ENCODE results near the gene CDH24.

Gene CDH24

GRCh38 chr14:23089498-23090253 lies 32.4 kb upstream of the CDH24 start:
- DNase-seq (ENCODE audit: low read depth in 2 of 2) = no peak

DNA sequence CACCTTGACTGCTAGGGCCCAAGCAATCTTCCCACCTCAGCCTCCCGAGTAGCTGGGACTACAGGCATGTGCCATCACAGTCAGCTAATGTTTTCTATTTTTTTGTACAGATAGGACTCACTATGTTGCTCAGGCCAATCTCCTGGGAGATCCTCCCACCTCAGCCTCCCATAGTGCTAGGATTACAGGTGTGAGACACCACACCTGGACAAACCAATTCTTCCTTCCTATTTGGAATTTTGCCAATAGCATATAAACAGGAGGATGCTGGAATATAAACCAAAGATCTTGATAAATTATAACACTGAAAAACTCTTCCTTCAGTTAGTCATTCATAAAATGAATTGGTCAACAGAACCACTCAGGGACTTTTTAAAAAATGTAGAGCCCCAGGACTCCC lies 29.2 kb upstream of the CDH24 start:
- DNase-seq (ENCODE audit: low read depth in 2 of 2) = no peak

GRCh38 chr14:23085458-23085857 lies 28.1 kb upstream of the CDH24 start:
- DNase-seq (ENCODE audit: low read depth in 2 of 2) = no peak

GRCh38 chr14:23080474-23080873 lies 23.2 kb upstream of the CDH24 start:
- DNase-seq (ENCODE audit: low read depth in 2 of 2) = no peak

GRCh38 chr14:23079716-23080115 lies 22.4 kb upstream of the CDH24 start:
- DNase-seq (ENCODE audit: low read depth in 2 of 2) = no peak

- DNase-seq (ENCODE audit: low read depth in 2 of 2) = no peak
Observed at GRCh38 chr14:23078692-23079116, 21.4 kb upstream of the CDH24 start.

- no peak for DNase-seq (ENCODE audit: low read depth in 2 of 2)
Observed at GRCh38 chr14:23077962-23078361, 20.6 kb upstream of the CDH24 start.

DNA sequence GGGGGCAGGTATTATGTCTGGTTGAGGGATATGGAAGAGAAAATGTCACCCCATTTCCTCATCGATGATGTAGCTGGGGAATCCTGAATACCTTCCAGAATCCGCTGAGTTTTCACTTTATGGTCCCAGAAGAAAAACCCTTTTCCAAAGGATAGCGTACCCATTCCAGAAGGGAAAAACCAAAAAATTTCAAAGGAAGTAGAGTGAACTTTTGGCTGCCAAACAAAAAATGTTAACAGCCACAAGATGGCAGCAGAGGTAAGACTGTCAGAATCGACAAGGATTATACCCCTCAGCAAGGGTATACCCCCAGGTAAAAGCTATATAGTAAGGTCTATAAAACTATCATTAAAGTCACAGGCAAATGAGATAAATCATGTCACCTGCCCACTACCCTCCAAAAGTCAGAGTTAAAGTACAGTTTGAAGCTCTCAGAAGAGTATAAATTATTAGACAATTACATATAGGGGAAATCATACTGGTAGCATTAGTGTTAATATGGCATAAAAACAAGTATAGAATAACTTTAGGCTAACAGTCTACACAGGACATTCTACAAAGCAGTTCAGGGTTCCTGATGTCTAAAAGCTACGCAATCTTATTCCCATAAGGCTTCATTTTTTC lies 19.6 kb upstream of the CDH24 start:
- DNase-seq (ENCODE audit: low read depth in 2 of 2) = no peak

- DNase-seq (ENCODE audit: low read depth in 2 of 2) = no peak
Observed at GRCh38 chr14:23074906-23075305, 17.6 kb upstream of the CDH24 start.

GRCh38 chr14:23071921-23072539 lies 14.7 kb upstream of the CDH24 start:
- DNase-seq (ENCODE audit: low read depth in 2 of 2) = no peak

DNA sequence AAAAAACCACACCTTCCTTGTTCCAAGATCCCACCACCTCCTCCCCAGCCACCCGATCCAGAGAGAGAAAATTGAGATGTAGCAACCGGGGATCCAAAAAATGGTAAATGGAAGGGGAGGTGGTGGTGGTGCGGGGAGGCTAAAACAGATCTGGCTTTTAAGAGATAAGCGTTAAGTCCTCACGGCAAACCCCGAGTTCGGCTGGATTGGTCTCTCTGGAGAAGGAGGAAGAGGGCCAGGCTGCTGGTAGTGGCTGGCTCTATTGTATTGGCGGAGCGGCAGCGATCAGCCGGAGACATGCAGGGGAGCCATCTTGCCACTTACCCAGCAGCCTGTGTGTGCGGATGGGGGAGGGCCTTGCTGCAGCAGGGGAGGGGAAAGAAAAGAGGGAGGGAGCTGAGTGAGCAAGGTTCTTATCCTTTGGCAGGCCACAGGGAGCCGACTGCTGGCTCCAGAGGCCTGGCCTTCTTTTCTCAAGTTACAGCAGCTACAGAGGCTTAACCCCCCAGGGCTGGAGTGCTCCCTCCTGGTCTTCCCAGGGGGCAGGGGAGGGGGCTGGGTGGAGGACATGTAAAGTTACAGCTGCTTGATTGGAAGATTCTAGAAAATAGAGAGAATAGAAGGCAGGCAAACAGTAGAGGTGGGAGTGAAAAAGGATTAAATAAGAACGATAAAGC lies 14.1 kb upstream of the CDH24 start:
- peak in 1 of 2 donors; percentile 58 for DNase-seq (ENCODE audit: low read depth in 2 of 2)

DNA sequence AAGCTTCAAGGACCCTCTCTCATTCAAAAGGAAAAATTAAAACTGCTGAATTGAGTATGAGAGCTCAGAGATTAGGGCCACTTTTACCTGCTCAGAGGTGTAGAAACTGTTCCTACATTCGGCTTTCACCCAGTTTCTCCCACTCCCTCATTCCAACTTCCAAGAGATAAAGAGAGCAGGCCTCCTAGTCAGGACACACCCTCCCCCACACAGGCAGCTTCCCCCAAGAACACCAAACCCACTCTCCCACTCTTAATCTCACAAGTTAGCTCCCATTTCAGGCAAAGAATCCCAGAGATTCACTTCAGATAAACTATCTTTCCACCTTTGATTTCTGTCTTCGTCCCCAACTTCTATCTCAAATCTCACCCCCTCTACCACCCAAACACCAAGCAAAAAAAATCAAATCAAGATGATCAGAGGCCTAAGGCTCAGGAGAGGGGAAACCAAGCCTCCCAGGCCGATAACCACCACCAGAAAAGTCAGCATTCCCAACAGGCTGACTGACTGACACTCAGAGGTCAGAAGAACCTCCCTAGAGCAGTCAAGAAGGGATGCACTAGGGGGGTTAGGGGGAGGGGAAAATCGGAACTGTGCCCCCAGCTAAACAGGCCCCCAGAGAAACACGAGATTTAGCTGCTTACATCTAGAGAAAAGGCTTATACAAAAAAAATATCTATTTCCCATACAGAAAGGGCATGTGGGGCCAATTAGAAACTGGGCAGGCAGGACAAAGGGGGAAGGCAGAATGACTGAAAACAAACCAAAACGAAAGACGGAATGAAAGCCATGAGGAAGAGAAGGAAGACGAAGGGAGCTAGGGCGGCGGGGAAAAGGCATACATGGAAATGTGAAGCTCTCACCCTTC lies 13.2 kb upstream of the CDH24 start:
- no peak for DNase-seq (ENCODE audit: low read depth in 2 of 2)

DNA sequence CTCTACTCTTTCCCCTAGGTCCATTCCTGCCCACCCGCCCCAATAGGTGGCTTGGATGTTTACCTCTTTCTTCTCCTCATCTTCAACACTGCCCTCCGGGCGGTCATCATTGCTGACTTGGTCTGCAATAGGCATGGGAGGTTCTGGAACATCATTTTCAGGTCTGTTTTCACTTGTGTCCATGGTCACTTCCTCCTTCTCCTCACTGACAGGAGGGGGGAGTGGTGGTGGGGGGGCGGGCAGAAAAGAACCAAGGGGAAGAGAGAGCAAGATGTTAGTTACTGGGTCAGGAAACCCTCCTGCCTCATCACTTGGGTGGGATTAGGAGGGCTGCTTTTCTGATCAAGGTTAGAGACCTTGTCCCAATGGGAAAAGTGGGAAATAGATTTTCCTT lies 12.1 kb upstream of the CDH24 start:
- no peak for DNase-seq (ENCODE audit: low read depth in 2 of 2)

- peak; percentile 43 to 46 for DNase-seq (ENCODE audit: low read depth in 2 of 2)
Observed at GRCh38 chr14:23068789-23069412, 11.6 kb upstream of the CDH24 start.

DNA sequence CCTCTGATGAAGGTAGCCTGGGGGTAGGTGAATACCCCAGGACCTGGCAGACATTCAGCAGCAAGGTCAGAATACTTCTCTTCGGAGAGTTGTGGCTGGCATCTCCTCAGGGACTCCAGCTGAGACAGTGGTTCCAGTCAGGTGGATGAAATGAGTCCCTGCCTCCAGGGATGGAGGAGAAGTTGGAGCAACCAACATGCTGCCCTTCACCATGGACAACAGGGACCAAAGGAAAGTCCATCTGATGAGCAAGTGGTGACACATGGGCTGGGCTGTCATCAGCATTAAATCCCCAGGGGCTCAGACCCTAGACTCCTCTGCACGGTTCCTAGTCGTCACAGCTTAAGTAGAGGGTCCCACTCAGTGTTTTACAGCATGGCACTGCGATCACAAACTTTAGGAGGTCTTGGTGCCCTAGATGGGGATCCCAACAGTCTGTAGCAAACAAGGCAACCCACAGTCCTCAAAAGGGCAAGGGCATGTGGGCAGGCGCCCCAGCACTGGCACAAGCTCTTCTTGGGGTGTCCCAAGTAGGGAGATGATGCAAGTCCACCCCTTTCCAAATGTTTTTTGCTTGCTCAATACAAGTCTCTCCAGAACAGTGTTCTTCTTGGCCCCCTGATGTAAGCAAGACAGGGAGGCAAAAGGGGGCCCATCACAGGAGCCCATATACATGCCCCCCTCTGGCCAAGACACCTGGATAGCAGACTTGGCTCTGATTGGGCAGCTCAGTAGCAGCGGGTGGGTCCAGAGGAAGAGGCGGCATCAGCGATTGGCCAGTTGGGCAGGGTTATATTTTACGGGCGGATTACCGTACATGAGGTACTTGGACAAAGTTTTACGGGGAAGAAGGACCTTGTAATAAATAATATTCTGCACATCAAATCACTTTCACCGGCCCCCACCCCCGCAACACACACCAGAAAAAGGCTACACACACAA lies 10.8 kb upstream of the CDH24 start:
- DNase-seq (ENCODE audit: low read depth in 2 of 2) = no peak

GRCh38 chr14:23066855-23067744 lies 9.8 kb upstream of the CDH24 start:
- no peak for DNase-seq (ENCODE audit: low read depth in 2 of 2)

DNA sequence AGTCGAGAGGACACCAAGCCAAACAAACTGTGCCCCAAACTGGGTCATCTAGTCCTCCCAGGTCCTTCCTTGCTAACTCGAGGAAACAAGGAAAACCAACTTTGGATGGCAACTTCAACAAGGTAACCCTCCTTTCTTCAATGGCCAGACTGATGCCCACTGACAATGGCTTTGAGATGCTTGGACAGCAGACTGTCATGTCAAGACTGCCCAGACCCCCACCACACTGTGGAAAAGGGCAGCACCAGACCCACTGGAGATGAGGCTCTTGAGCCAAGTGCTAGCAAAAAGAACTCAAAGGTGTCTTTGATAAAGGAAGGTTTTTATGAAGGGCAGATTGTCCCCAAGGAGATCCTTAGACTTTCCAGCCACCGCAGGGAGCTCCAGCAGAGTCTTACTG lies 9.0 kb upstream of the CDH24 start:
- no peak for DNase-seq (ENCODE audit: low read depth in 2 of 2)

DNA sequence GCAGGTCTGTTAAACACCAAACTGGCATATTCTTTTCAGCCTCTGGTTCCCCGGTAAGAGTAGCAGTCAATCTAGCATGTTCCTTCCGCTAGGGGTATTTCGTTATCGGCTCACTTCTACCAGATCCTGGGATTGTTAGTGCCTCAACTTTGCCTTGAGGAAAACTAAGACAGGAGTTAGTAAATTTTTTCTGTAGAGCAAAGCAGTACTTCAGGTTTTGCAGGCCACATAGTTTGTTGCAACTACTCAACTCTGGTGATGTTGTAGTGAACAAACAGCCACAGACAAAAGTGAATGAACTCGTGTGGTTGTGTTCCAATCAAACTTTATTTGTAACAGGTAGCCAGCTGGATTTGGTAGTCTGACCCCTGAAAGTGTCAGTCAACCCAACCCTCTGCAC lies 6.3 kb upstream of the CDH24 start:
- DNase-seq (ENCODE audit: low read depth in 2 of 2) = no peak

DNA sequence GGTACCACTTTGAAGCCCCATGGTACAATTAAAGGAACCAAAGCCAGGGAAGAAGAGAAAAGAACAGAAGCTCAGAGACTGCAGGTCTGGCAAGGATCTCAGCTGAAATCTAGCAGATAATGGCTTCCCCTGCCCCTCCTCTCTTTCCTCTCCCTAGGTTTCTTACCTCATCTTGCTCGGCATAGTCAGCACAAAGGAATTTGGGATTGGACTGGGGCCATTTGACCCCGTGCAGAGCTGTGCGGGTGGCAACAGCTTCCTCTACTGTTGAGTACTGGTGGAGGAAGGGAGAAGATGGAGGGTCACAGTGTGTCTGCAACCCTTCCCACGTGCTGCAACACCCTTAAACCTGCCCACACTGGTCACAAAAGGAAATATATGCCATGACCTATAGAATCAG lies 4.7 kb upstream of the CDH24 start:
- no peak for DNase-seq (ENCODE audit: low read depth in 2 of 2)
